HepG2 (cell line): ENCODE measurements around the gene TMEM87B. TPM values are rescaled to one million over a fixed set of nuclear protein-coding genes. Genes with fewer than 3 reads are reported as not detected.
A peak's percentile ranks its signal among the peaks of the same experiment; 100 is the strongest.

Experiments used
- EHMT2 ChIP-seq: fragments of 200-600 bp; sonication (generic); IDR thresholded peaks from 2 replicates; pipeline ENCODE4 v1.7.0; 2017; ENCODE audit warnings: antibody characterized with exemption, low read depth, low read length, borderline replicate concordance
- FOXP1 ChIP-seq, 2 experiments: fragments of 450-650 bp in 1 of 2; IDR thresholded peaks; 2 replicates each; pipeline ENCODE4 v1.6.1; 2017 to 2018; ENCODE audit warnings: antibody characterized with exemption in 1 of 2
- HMG20A ChIP-seq: IDR thresholded peaks from 2 replicates; pipeline ENCODE4 v1.6.1; 2016; ENCODE audit warnings: borderline replicate concordance
- HMG20B ChIP-seq: conservative IDR thresholded peaks from 2 replicates; pipeline ENCODE4 v1.6.1; 2016; ENCODE audit warnings: missing genetic modification reagents, missing compliant biosample characterization
- NR2F6 ChIP-seq, 2 experiments: IDR thresholded peaks; 2 replicates each; pipeline ENCODE4 v1.6.1; 2016; ENCODE audit warnings: antibody characterized with exemption in 1 of 2, mild to moderate bottlenecking in 1 of 2
- RARA ChIP-seq: IDR thresholded peaks from 2 replicates; pipeline ENCODE4 v1.6.1; 2016; ENCODE audit warnings: missing genetic modification reagents, missing compliant biosample characterization
- TCF7 ChIP-seq: sonication (generic); IDR thresholded peaks from 2 replicates; pipeline ENCODE4 v1.6.1; 2016; ENCODE audit warnings: antibody characterized with exemption, low read depth
- ZBTB38 ChIP-seq: sonication (generic); formaldehyde crosslinking; IDR thresholded peaks from 2 replicates; pipeline ENCODE4 v1.5.1; 2020; ENCODE audit warnings: mild to moderate bottlenecking, missing genetic modification reagents
- ZBTB46 ChIP-seq: sonication (generic); formaldehyde crosslinking; IDR thresholded peaks from 2 replicates; pipeline ENCODE4 v1.4.0; 2020; ENCODE audit warnings: mild to moderate bottlenecking, missing genetic modification reagents, borderline replicate concordance
- ZC3H13 ChIP-seq: sonication (generic); formaldehyde crosslinking; IDR thresholded peaks from 2 replicates; pipeline ENCODE4 v1.8.1; 2023; ENCODE audit warnings: mild to moderate bottlenecking, missing genetic modification reagents, moderate library complexity
- ZNF142 ChIP-seq: sonication (generic); formaldehyde crosslinking; IDR thresholded peaks from 2 replicates; pipeline ENCODE4 v1.4.0; 2020; ENCODE audit warnings: missing genetic modification reagents
- ZNF251 ChIP-seq: sonication (generic); formaldehyde crosslinking; IDR thresholded peaks from 2 replicates; pipeline ENCODE4 v1.9.0; 2021; ENCODE audit warnings: mild to moderate bottlenecking, missing genetic modification reagents
- ZNF260 ChIP-seq: sonication (generic); formaldehyde crosslinking; IDR thresholded peaks from 2 replicates; pipeline ENCODE4 v1.4.0; 2020; ENCODE audit warnings: missing genetic modification reagents, low read depth, mild to moderate bottlenecking, borderline replicate concordance
- ZNF558 ChIP-seq: sonication (generic); formaldehyde crosslinking; IDR thresholded peaks from 2 replicates; pipeline ENCODE4 v1.9.0; 2022; ENCODE audit warnings: mild to moderate bottlenecking, missing genetic modification reagents, borderline replicate concordance
- ZNF644 ChIP-seq: IDR thresholded peaks from 2 replicates; pipeline ENCODE4 v1.6.1; 2016; ENCODE audit warnings: low read depth
- polyA plus RNA-seq, 8 experiments: library from polyadenylated mRNA; depleted of rRNA in 3 of 8; stranded (reverse) in 7 of 8; unstranded in 1 of 8; fragments of >200 nt; fragmentation: Illumina TruSeq in 4 of 8; extraction: Trizol in 4 of 8; gene quantifications; 2 replicates each; pipeline versions ENCODE4 v1.2.1 to v1.2.3, GENCODE V29; 2011 to 2016; ENCODE audit warnings: low read depth in 4 of 8, missing spikeins in 1 of 8, mixed read lengths in 1 of 8; ENCODE audit not compliant: insufficient read depth in 1 of 8
- total RNA-seq, 5 experiments: library from RNA; depleted of rRNA; stranded (reverse); fragments of >200 nt; fragmentation: Illumina TruSeq; extraction: Trizol; gene quantifications; 2 replicates each; pipeline ENCODE4 v1.2.3, GENCODE V29; 2016; ENCODE audit warnings: low read depth in 1 of 5
- TF ChIP-seq, protein P1 (sequence below): sonication (generic); formaldehyde crosslinking; IDR thresholded peaks from 2 replicates; pipeline ENCODE4 v1.5.1; 2020; ENCODE audit warnings: missing genetic modification reagents, mild to moderate bottlenecking, borderline replicate concordance
- TF ChIP-seq, protein P2 (sequence below): sonication (generic); formaldehyde crosslinking; IDR thresholded peaks from 2 replicates; pipeline ENCODE4 v1.4.0; 2020; ENCODE audit warnings: low read depth, missing genetic modification reagents

TMEM87B gene
- total and polyA plus RNA-seq, 2 of the 13 experiments (the other 11 are each of a cell fraction or from before 2014, with no cell fraction given) = 15.1 to 16.2 TPM

DNA sequence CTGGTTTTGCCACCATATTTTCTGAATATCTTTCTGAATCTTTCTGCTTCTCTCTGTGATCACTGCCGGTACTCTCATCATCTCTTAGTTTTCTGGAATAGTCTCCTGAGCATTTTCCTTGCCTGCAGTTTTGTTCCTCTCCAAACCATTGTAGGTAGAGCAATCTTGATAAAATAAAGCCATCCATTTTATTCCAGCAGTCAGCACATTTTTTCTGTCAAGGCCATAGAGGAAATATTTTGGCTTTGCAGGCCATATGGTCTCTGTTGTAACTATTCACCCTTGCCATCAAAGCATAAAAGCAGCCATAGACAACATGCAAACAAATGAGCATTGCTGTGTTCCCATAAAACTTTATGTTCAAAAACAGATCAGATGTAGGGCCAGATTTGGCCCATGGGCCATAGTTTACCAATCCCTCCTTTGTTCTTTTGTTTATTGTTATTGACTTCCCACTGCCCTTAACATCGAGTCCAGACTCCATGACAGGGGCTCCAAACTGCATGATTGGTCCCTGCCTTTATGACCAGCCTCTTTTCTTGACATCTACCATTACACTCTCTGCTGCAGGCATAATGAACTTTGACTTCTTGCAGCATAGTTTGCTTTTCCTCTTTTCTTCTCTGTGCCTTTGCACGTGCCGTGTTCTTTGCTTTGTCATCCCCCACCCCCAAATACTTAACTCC is 29.8 kb downstream of the TMEM87B start (continued):
- TF ChIP-seq, protein P1, sequence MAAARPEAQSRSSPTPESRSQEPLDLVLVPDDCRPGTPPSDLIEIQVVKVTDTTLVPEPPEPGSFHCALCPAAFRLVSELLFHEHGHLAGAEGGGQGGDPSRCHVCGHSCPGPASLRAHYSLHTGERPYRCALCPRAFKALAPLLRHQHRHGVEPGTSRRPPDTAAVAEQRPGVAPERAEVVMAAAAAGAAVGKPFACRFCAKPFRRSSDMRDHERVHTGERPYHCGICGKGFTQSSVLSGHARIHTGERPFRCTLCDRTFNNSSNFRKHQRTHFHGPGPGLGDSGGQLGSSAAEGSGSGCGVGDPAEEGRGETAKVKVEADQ (CRISPR knock-in tag) = no peak
- TF ChIP-seq ZC3H13 = no peak
- TF ChIP-seq ZBTB38 (CRISPR knock-in tag) = no peak
- no peak for TF ChIP-seq ZBTB46
- 0 out of 2 replicates have a peak, but pooled peaks have one; percentile 15 for TF ChIP-seq HMG20B (CRISPR knock-in tag)
- peak; percentile 79; the same call in 1 of the 2 replicates for TF ChIP-seq EHMT2
- no peak for TF ChIP-seq ZNF251 (CRISPR knock-in tag)
- no peak for TF ChIP-seq RARA
- TF ChIP-seq ZNF644 (CRISPR knock-in tag) = peak; percentile 86
- no peak for TF ChIP-seq ZNF558 (CRISPR knock-in tag)
- no peak for TF ChIP-seq ZNF260 (CRISPR knock-in tag)
- TF ChIP-seq ZNF142 (CRISPR knock-in tag) = no peak
- peak; percentile 44; the same call in 1 of the 2 replicates for TF ChIP-seq FOXP1 (IDR thresholded peaks at IDR 0.05)
- peak; percentile 19; the same call in 1 of the 2 replicates for TF ChIP-seq FOXP1 (CRISPR knock-in tag; IDR thresholded peaks at IDR 0.05)
- no peak for TF ChIP-seq HMG20A (CRISPR knock-in tag)
- TF ChIP-seq NR2F6 (IDR thresholded peaks at IDR 0.05) = 0 out of 2 replicates have a peak, but pooled peaks have one; percentile 13
- no peak for TF ChIP-seq NR2F6 (CRISPR knock-in tag; IDR thresholded peaks at IDR 0.05)
- TF ChIP-seq, protein P2, sequence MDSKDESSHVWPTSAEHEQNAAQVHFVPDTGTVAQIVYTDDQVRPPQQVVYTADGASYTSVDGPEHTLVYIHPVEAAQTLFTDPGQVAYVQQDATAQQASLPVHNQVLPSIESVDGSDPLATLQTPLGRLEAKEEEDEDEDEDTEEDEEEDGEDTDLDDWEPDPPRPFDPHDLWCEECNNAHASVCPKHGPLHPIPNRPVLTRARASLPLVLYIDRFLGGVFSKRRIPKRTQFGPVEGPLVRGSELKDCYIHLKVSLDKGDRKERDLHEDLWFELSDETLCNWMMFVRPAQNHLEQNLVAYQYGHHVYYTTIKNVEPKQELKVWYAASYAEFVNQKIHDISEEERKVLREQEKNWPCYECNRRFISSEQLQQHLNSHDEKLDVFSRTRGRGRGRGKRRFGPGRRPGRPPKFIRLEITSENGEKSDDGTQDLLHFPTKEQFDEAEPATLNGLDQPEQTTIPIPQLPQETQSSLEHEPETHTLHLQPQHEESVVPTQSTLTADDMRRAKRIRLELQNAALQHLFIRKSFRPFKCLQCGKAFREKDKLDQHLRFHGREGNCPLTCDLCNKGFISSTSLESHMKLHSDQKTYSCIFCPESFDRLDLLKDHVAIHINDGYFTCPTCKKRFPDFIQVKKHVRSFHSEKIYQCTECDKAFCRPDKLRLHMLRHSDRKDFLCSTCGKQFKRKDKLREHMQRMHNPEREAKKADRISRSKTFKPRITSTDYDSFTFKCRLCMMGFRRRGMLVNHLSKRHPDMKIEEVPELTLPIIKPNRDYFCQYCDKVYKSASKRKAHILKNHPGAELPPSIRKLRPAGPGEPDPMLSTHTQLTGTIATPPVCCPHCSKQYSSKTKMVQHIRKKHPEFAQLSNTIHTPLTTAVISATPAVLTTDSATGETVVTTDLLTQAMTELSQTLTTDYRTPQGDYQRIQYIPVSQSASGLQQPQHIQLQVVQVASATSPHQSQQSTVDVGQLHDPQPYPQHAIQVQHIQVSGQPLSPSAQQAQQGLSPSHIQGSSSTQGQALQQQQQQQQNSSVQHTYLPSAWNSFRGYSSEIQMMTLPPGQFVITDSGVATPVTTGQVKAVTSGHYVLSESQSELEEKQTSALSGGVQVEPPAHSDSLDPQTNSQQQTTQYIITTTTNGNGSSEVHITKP (CRISPR knock-in tag) = no peak
- TF ChIP-seq TCF7 = 0 out of 2 replicates have a peak, but pooled peaks have one; percentile 20
